ENCODE data around the gene AFF4.

DNA sequence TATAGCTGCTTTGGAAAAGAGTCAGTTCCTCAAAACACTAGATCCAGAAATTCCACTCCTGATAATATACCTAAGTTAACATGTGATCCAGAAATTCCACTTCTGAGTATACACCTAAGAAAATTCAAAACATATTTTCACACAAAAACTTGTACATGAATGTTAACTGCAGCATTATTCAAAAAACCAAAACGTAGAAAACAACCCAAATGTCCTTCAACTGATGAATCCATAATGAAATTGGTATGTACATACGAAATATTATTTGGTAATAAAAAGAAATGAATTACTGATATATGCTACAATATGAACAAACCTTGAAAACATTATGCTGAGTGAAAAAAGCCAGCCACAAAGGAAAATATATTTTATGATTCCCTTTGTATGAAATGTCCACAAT is 16.5 kb upstream of the AFF4 start:
- TF ChIP-seq POLR2AphosphoS5 (IDR thresholded peaks at IDR 0.05; ENCODE audit: low read depth, low read length) (no peak), TAF1 (IDR thresholded peaks at IDR 0.05; ENCODE audit: borderline replicate concordance, insufficient read depth, low read length) (no peak)

Data from PFSK-1 (cell line).